Esophagus squamous epithelium (tissue), 4 donors: ENCODE data around the gene CRYZL1.

ENCODE experiments used
- CTCF ChIP-seq, 6 experiments: fragments of 450-650 bp in 4 of 6; fragments of 200-600 bp in 2 of 6; sonication (generic) in 2 of 6; IDR thresholded peaks; one replicate each; pipeline ENCODE4 v1.5.1; 2016 to 2019; ENCODE audit warnings: antibody characterized with exemption in 6 of 6, mild to moderate bottlenecking in 4 of 6, moderate library complexity in 4 of 6
- POLR2A ChIP-seq, 4 donors: fragments of 450-650 bp; IDR thresholded peaks; one replicate each; pipeline ENCODE4 v1.6.1; 2017; ENCODE audit warnings: antibody characterized with exemption in 4 of 4, mild to moderate bottlenecking in 4 of 4, moderate library complexity in 3 of 4

- no peak for TF ChIP-seq CTCF (IDR thresholded peaks at IDR 0.05)
- no peak for TF ChIP-seq POLR2A (IDR thresholded peaks at IDR 0.05)
These were observed 79.2 kb downstream of the CRYZL1 start for GRCh38 chr21:33562389-33562788.
